A549 (cell line): ENCODE data around the gene ZNF292. TPM values are rescaled to one million over a fixed set of nuclear protein-coding genes. Genes with fewer than 3 reads are reported as not detected.
"Not testable (repeated sequence)": the region's sequence is repeated elsewhere in the genome, so short reads cannot be mapped to it uniquely, and the experiment has no call there.

ENCODE experiments used
- ATAC-seq, 2 experiments: fragments of 200-7000 bp in 1 of 2; fragments of >200 bp in 1 of 2; cut with Nextera tagmentation in 1 of 2; cut with Tn5 transposase in 1 of 2; 3 replicates each; pipeline versions ENCODE4 v1.8.0 to v1.9.1; 2018 to 2020; ENCODE audit warnings: mild to moderate bottlenecking in 1 of 2, moderate library complexity in 1 of 2
- CTCF ChIA-PET: fragments of 300-600 bp; sonication (Branson Sonifier 250); formaldehyde crosslinking; extraction: SDS; loops from one replicate; lab custom pipeline; 2021; ENCODE audit warnings: antibody characterized with exemption, inconsistent platforms; lab: Yijun Ruan, JAX
- POLR2A ChIA-PET: fragments of 350-600 bp; formaldehyde crosslinking; extraction: SDS; loops from one replicate; lab custom pipeline; 2021; ENCODE audit warnings: antibody characterized with exemption, inconsistent platforms; lab: Yijun Ruan, JAX
- DNase-seq, 2 experiments: peaks; one replicate each; pipeline versions ENCODE4 v3.0.0 to v3.0.0-alpha.2; 2011 to 2016; ENCODE audit warnings: low read depth in 1 of 2, low spot score in 1 of 2
- FAIRE-seq: peaks from 2 replicates; lab custom pipeline; 2011; peaks lifted over from hg19 to GRCh38; lab: Jason Lieb, UNC
- H3K27ac ChIP-seq, 2 experiments: fragments of >200 bp; sonication (Bioruptor Twin); formaldehyde crosslinking; 3 replicates each; pipeline ENCODE4 v1.5.1; 2016 to 2017
- H3K4me1 ChIP-seq: fragments of >200 bp; sonication (Bioruptor Twin); formaldehyde crosslinking; 3 replicates; pipeline ENCODE4 v1.6.1; 2016
- H3K4me2 ChIP-seq: fragments of >200 bp; sonication (Bioruptor Twin); formaldehyde crosslinking; 3 replicates; pipeline ENCODE4 v1.6.1; 2016
- H3K4me3 ChIP-seq: fragments of >200 bp; sonication (Bioruptor Twin); formaldehyde crosslinking; 3 replicates; pipeline ENCODE4 v1.5.1; 2016
- H3K9me3 ChIP-seq: fragments of >200 bp; sonication (Bioruptor Twin); formaldehyde crosslinking; 3 replicates; pipeline ENCODE4 v1.6.1; 2016
- BHLHE40 ChIP-seq: IDR thresholded peaks from 2 replicates; pipeline ENCODE4 v1.6.1; 2012; ENCODE audit warnings: low read depth, low read length, inconsistent platforms
- CEBPB ChIP-seq, 2 experiments: fragments of >200 bp in 1 of 2; sonication (Bioruptor Twin) in 1 of 2; formaldehyde crosslinking in 1 of 2; IDR thresholded peaks; 2 replicates each; pipeline ENCODE4 v1.6.1; 2012 to 2016
- CHD2 ChIP-seq: fragments of 150-350 bp; IDR thresholded peaks from 2 replicates; pipeline ENCODE4 v1.6.1; 2014; ENCODE audit warnings: low read length; ENCODE audit not compliant: partially characterized antibody
- FOSB ChIP-seq: fragments of 250-450 bp; sonication (Bioruptor Pico); IDR thresholded peaks from 2 replicates; pipeline ENCODE4 v1.5.0; 2020; ENCODE audit warnings: mild to moderate bottlenecking, moderate library complexity
- FOXS1 ChIP-seq: fragments of 250-450 bp; sonication (Bioruptor Pico); IDR thresholded peaks from 2 replicates; pipeline ENCODE4 v1.5.0; 2020; ENCODE audit warnings: mild to moderate bottlenecking, moderate library complexity
- HDAC2 ChIP-seq: fragments of 200-600 bp; sonication (generic); IDR thresholded peaks from 2 replicates; pipeline ENCODE4 v1.6.1; 2016
- HOXA7 ChIP-seq: fragments of 250-450 bp; sonication (Bioruptor Pico); IDR thresholded peaks from 2 replicates; pipeline ENCODE4 v1.5.0; 2020; ENCODE audit warnings: mild to moderate bottlenecking, moderate library complexity
- HOXB5 ChIP-seq: fragments of 250-450 bp; sonication (Bioruptor Pico); IDR thresholded peaks from 2 replicates; pipeline ENCODE4 v1.5.0; 2020; ENCODE audit warnings: mild to moderate bottlenecking, moderate library complexity
- JUNB ChIP-seq: fragments of >200 bp; sonication (Bioruptor Twin); formaldehyde crosslinking; IDR thresholded peaks from 2 replicates; pipeline ENCODE4 v1.6.1; 2016
- KDM1A ChIP-seq: fragments of 200-600 bp; sonication (generic); IDR thresholded peaks from 2 replicates; pipeline ENCODE4 v1.6.1; 2016; ENCODE audit warnings: low read depth, mild to moderate bottlenecking
- MAZ ChIP-seq: fragments of 150-350 bp; IDR thresholded peaks from 2 replicates; pipeline ENCODE4 v1.6.1; 2014; ENCODE audit warnings: antibody characterized with exemption, low read depth, low read length, borderline replicate concordance
- NPAS2 ChIP-seq: fragments of 250-450 bp; sonication (Bioruptor Pico); IDR thresholded peaks from 2 replicates; pipeline ENCODE4 v1.8.0; 2022; ENCODE audit warnings: mild to moderate bottlenecking, moderate library complexity, borderline replicate concordance
- REST ChIP-seq: fragments of 200-600 bp; sonication (generic); IDR thresholded peaks from 2 replicates; pipeline ENCODE4 v1.6.1; 2016; ENCODE audit warnings: antibody characterized with exemption, mild to moderate bottlenecking, moderate library complexity
- RFX5 ChIP-seq: fragments of 450-650 bp; IDR thresholded peaks from 2 replicates; pipeline ENCODE4 v1.7.1; 2014; ENCODE audit warnings: antibody characterized with exemption, mild to moderate bottlenecking, moderate library complexity
- SMC3 ChIP-seq: fragments of >200 bp; sonication (Bioruptor Twin); formaldehyde crosslinking; IDR thresholded peaks from 3 replicates; pipeline ENCODE4 v1.6.1; 2018; ENCODE audit warnings: inconsistent platforms
- SREBF2 ChIP-seq: fragments of 450-650 bp; IDR thresholded peaks from 2 replicates; pipeline ENCODE4 v1.6.1; 2014; ENCODE audit warnings: mild to moderate bottlenecking, moderate library complexity
- ZC3H11A ChIP-seq: fragments of 450-650 bp; IDR thresholded peaks from 2 replicates; pipeline ENCODE4 v1.6.1; 2014; ENCODE audit warnings: antibody characterized with exemption, mild to moderate bottlenecking
- ZSCAN20 ChIP-seq: fragments of 250-450 bp; sonication (Bioruptor Pico); IDR thresholded peaks from 2 replicates; pipeline ENCODE4 v1.8.0; 2022; ENCODE audit warnings: mild to moderate bottlenecking, moderate library complexity
- WGBS: methylation state at CpG from one replicate; pipeline ENCODE4 v1.1.6; 2017; ENCODE audit errors: missing lambda C conversion rate; 5-methylcytosine and 5-hydroxymethylcytosine counted together
- polyA plus RNA-seq, 4 experiments: library from polyadenylated mRNA; depleted of rRNA in 3 of 4; stranded (reverse); fragments of >200 nt; fragmentation: RNase III in 1 of 4; extraction: RNeasy Plus Mini Kit Qiagen cat#74134 plus additional on column Dnase treatment in 1 of 4; gene quantifications; 2 replicates in 3 of 4; 3 replicates in 1 of 4; pipeline ENCODE4 v1.2.3, GENCODE V29; 2011 to 2017
- TF ChIP-seq, protein P1 (sequence below): IDR thresholded peaks from 2 replicates; pipeline ENCODE4 v1.6.1; 2012; ENCODE audit warnings: low read depth, borderline replicate concordance
- TF ChIP-seq, protein P2 (sequence below): fragments of >200 bp; sonication (Bioruptor Twin); formaldehyde crosslinking; IDR thresholded peaks from 3 replicates; pipeline ENCODE4 v1.6.1; 2016
- TF ChIP-seq, protein P3 (sequence below): fragments of 250-450 bp; sonication (Bioruptor Pico); IDR thresholded peaks from 2 replicates; pipeline ENCODE4 v1.5.0; 2021; ENCODE audit warnings: mild to moderate bottlenecking, moderate library complexity, borderline replicate concordance

ZNF292 gene
- polyA plus RNA-seq, 2 of the 4 experiments (the other 2 are of a cell fraction) = 2.5 to 7.5 TPM

- H3K4me3 ChIP-seq, H3K4me2 ChIP-seq, POLR2A ChIA-PET, CTCF ChIA-PET, H3K4me1 ChIP-seq, FAIRE-seq, H3K9me3 ChIP-seq, ATAC-seq, H3K27ac ChIP-seq: not testable (repeated sequence)
- DNase-seq = peak in 1 of 2 experiments; percentile 4
- 90% methylated on average over 14 of the region's 15 CpGs for WGBS
Observed at GRCh38 chr6:87198022-87198810, 42.9 kb downstream of the ZNF292 start.

DNA sequence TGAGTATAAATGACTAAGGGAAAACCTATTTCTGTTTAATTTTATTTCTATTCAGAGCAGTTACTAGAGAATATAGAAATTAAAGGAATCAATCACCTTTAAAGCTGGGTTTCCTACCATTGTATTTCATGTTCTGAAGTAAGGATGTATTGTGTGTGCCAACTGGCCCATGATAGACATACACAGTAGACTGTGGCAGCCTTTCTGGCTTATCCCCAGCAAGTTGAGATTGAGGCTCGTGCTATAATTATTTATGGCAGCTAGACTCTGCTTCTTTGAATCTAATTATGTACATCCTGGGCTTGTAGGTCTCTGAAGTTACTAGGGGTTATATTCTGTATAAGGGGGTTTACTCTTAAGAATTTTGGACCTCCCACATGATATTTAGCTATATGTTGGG, 44.4 kb downstream of the ZNF292 start:
- no peak overlapping the region for H3K4me2 ChIP-seq
- 88% methylated on average over 1 of the region's 1 CpG for WGBS
- ChIA-PET CTCF (no interaction called here), POLR2A (no interaction called here)
- FAIRE-seq (no peak), DNase-seq (no peak), ATAC-seq (no peak)
- H3K27ac ChIP-seq = no peak overlapping the region
- H3K4me3 ChIP-seq = no peak overlapping the region
- TF ChIP-seq, protein P1, sequence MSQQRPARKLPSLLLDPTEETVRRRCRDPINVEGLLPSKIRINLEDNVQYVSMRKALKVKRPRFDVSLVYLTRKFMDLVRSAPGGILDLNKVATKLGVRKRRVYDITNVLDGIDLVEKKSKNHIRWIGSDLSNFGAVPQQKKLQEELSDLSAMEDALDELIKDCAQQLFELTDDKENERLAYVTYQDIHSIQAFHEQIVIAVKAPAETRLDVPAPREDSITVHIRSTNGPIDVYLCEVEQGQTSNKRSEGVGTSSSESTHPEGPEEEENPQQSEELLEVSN = no peak
- TF ChIP-seq, protein P2, sequence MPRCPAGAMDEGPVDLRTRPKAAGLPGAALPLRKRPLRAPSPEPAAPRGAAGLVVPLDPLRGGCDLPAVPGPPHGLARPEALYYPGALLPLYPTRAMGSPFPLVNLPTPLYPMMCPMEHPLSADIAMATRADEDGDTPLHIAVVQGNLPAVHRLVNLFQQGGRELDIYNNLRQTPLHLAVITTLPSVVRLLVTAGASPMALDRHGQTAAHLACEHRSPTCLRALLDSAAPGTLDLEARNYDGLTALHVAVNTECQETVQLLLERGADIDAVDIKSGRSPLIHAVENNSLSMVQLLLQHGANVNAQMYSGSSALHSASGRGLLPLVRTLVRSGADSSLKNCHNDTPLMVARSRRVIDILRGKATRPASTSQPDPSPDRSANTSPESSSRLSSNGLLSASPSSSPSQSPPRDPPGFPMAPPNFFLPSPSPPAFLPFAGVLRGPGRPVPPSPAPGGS = no peak
- TF ChIP-seq SREBF2 (no peak), BHLHE40 (no peak), HOXB5 (no peak)
- TF ChIP-seq, all 56 proteins: peak for 0
- H3K9me3 ChIP-seq = no peaks in the 10 kb centered on the region
- peaks cover 10% of the 10 kb centered on the region; the same call in 2 of the 3 replicates for H3K4me1 ChIP-seq

DNA sequence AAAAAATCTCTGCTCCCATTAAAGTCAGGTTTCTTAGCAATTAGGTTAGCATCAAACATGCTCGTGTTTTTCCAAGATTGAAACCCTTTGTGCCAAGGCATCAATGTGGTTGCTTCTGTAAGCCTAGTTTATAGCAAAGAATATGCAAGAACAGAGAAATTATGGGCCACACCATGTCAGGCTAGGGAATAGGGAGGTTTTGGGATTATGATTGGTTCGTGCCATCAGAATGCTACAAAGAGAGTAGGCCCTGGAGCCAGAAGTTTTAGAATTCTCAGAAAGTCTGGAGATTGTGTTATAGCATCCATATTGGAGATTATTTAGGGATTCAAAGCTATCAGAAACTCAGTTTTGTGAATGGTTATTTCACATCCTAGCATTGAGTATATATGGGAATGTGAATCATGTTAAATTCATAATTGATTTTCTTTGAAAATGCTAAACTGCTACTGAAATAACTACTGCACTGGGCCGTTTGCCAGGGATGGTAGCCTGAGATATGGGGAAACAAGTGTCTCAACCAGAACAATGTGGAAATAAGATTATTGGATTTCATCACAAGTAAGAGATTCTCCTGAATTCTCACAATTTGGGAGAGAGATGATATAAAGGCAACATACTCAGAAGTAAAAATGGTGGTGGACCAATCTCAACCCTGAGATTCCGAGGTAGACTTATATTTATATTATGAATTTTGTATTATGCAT, 45.3 kb downstream of the ZNF292 start:
- TF ChIP-seq CHD2 (no peak), JUNB (no peak), NPAS2 (CRISPR knock-in tag) (no peak), HDAC2 (no peak), SMC3 (no peak), BHLHE40 (no peak), CEBPB (IDR thresholded peaks at IDR 0.05) (no peak)
- TF ChIP-seq, protein P3, sequence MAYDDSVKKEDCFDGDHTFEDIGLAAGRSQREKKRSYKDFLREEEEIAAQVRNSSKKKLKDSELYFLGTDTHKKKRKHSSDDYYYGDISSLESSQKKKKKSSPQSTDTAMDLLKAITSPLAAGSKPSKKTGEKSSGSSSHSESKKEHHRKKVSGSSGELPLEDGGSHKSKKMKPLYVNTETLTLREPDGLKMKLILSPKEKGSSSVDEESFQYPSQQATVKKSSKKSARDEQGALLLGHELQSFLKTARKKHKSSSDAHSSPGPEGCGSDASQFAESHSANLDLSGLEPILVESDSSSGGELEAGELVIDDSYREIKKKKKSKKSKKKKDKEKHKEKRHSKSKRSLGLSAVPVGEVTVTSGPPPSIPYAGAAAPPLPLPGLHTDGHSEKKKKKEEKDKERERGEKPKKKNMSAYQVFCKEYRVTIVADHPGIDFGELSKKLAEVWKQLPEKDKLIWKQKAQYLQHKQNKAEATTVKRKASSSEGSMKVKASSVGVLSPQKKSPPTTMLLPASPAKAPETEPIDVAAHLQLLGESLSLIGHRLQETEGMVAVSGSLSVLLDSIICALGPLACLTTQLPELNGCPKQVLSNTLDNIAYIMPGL (CRISPR knock-in tag) = no peak
- CTCF ChIA-PET = no interaction called here
- no peak overlapping the region for H3K27ac ChIP-seq
- no peak overlapping the region for H3K4me2 ChIP-seq
- DNase-seq (no peak), FAIRE-seq (no peak), ATAC-seq (no peak)
- no peaks in the 10 kb centered on the region for H3K9me3 ChIP-seq
- H3K4me3 ChIP-seq = no peak overlapping the region
- POLR2A ChIA-PET = no interaction called here
- H3K4me1 ChIP-seq = peaks cover 10% of the 10 kb centered on the region; the same call in 2 of the 3 replicates
- 90% methylated on average over 4 of the region's 4 CpGs for WGBS

GRCh38 chr6:87203448-87204023, 48.2 kb downstream of the ZNF292 start:
- Histone ChIP-seq H3K4me1 (no peaks in the 10 kb centered on the region), H3K27ac (no peak overlapping the region), H3K4me3 (no peak overlapping the region), H3K4me2 (no peak overlapping the region), H3K9me3 (no peaks in the 10 kb centered on the region)
- ChIA-PET POLR2A (no interaction called here), CTCF (no interaction called here)
- DNase-seq (no peak), ATAC-seq (no peak), FAIRE-seq (no peak)
- 87% methylated on average over 4 of the region's 4 CpGs for WGBS
- TF ChIP-seq FOSB (CRISPR knock-in tag) = no peak
- TF ChIP-seq KDM1A = no peak
- no peak for TF ChIP-seq MAZ
- no peak for TF ChIP-seq CEBPB (IDR thresholded peaks at IDR 0.05)
- TF ChIP-seq HOXA7 (CRISPR knock-in tag) = no peak
- no peak for TF ChIP-seq ZC3H11A
- no peak for TF ChIP-seq REST
- no peak for TF ChIP-seq FOXS1 (CRISPR knock-in tag)
- no peak for TF ChIP-seq ZSCAN20 (CRISPR knock-in tag)
- TF ChIP-seq HOXB5 = no peak
- no peak for TF ChIP-seq RFX5
